HUES6 (cell line): ENCODE data around the gene STK32B.
"Not testable (repeated sequence)": the region's sequence is repeated elsewhere in the genome, so short reads cannot be mapped to it uniquely, and the experiment has no call there.

Experiments
- H3K27ac ChIP-seq: 2 replicates; pipeline ENCODE4 v1.7.0; 2013; ENCODE audit warnings: low read depth, mild to moderate bottlenecking, low read length, inconsistent platforms
- H3K27me3 ChIP-seq: 2 replicates; pipeline ENCODE4 v1.6.1; 2013; ENCODE audit warnings: low read length; ENCODE audit not compliant: control insufficient read depth, insufficient read depth
- H3K36me3 ChIP-seq: 2 replicates; pipeline ENCODE4 v1.6.1; 2013; ENCODE audit warnings: low read length; ENCODE audit not compliant: control insufficient read depth, insufficient read depth
- H3K4me1 ChIP-seq: 2 replicates; pipeline ENCODE4 v1.6.1; 2013; ENCODE audit warnings: low read length; ENCODE audit not compliant: control insufficient read depth, insufficient read depth
- H3K4me3 ChIP-seq: 2 replicates; pipeline ENCODE4 v1.5.1; 2013; ENCODE audit warnings: low read depth, low read length
- H3K9ac ChIP-seq: one replicate; pipeline ENCODE4 v1.6.1; 2013; ENCODE audit warnings: mild to moderate bottlenecking, low read length
- H3K9me3 ChIP-seq: 2 replicates; pipeline ENCODE4 v1.6.1; 2013; ENCODE audit warnings: low read depth, low read length; ENCODE audit not compliant: control insufficient read depth, insufficient read depth

The STK32B gene

GRCh38 chr4:5284517-5284916 is 233.2 kb downstream of the STK32B start:
- Histone ChIP-seq H3K36me3 (no peaks in the 10 kb centered on the region), H3K4me1 (no peaks in the 10 kb centered on the region), H3K27ac (no peak overlapping the region), H3K9ac (no peak overlapping the region), H3K9me3 (no peaks in the 10 kb centered on the region), H3K4me3 (no peak overlapping the region), H3K27me3 (no peaks in the 10 kb centered on the region)

GRCh38 chr4:5292101-5292500 is 240.8 kb downstream of the STK32B start:
- no peak overlapping the region for H3K4me3 ChIP-seq
- no peaks in the 10 kb centered on the region for H3K27me3 ChIP-seq
- no peak overlapping the region for H3K27ac ChIP-seq
- H3K9me3 ChIP-seq, result no peaks in the 10 kb centered on the region
- H3K9ac ChIP-seq, result no peak overlapping the region
- no peaks in the 10 kb centered on the region for H3K4me1 ChIP-seq
- no peaks in the 10 kb centered on the region for H3K36me3 ChIP-seq

- not testable (repeated sequence) for H3K36me3 ChIP-seq, H3K27me3 ChIP-seq, H3K4me1 ChIP-seq, H3K9ac ChIP-seq, H3K27ac ChIP-seq, H3K4me3 ChIP-seq, H3K9me3 ChIP-seq
Measured at GRCh38 chr4:5298000-5298787, 246.9 kb downstream of the STK32B start.

- no peaks in the 10 kb centered on the region for H3K36me3 ChIP-seq
- no peak overlapping the region for H3K27ac ChIP-seq
- H3K27me3 ChIP-seq, result no peaks in the 10 kb centered on the region
- no peaks in the 10 kb centered on the region for H3K4me1 ChIP-seq
- H3K4me3 ChIP-seq, result no peak overlapping the region
- H3K9ac ChIP-seq, result no peak overlapping the region
- no peaks in the 10 kb centered on the region for H3K9me3 ChIP-seq
Measured at GRCh38 chr4:5300283-5300682, 249.0 kb downstream of the STK32B start.

- no peak overlapping the region for H3K9ac ChIP-seq
- no peak overlapping the region for H3K4me3 ChIP-seq
- H3K9me3 ChIP-seq, result no peaks in the 10 kb centered on the region
- H3K27me3 ChIP-seq, result no peaks in the 10 kb centered on the region
- H3K36me3 ChIP-seq, result no peaks in the 10 kb centered on the region
- H3K4me1 ChIP-seq, result no peaks in the 10 kb centered on the region
- no peak overlapping the region for H3K27ac ChIP-seq
Measured at GRCh38 chr4:5307928-5308327, 256.6 kb downstream of the STK32B start.

GRCh38 chr4:5322321-5322720 is 271.0 kb downstream of the STK32B start:
- H3K36me3 ChIP-seq, result no peaks in the 10 kb centered on the region
- no peak overlapping the region for H3K4me3 ChIP-seq
- H3K9ac ChIP-seq, result no peak overlapping the region

GRCh38 chr4:5330339-5330989 is 279.2 kb downstream of the STK32B start:
- Histone ChIP-seq H3K9ac (no peak overlapping the region), H3K4me3 (no peak overlapping the region), H3K27ac (no peak overlapping the region), H3K9me3 (0 out of 2 replicates have a peak, but pooled peaks cover 5% of the 10 kb centered on the region), H3K27me3 (no peaks in the 10 kb centered on the region), H3K36me3 (no peaks in the 10 kb centered on the region), H3K4me1 (no peaks in the 10 kb centered on the region)

More at GRCh38 chr4:5322321-5322720, 271.0 kb downstream of the STK32B start:
- Histone ChIP-seq H3K4me1 (no peaks in the 10 kb centered on the region), H3K27me3 (no peaks in the 10 kb centered on the region), H3K27ac (no peak overlapping the region), H3K9me3 (peaks cover 11% of the 10 kb centered on the region)

- Histone ChIP-seq H3K4me1 (no peaks in the 10 kb centered on the region), H3K9me3 (0 out of 2 replicates have a peak, but pooled peaks cover 3% of the 10 kb centered on the region), H3K27ac (no peak overlapping the region)
Measured at GRCh38 chr4:5337731-5338130, 286.5 kb downstream of the STK32B start.

GRCh38 chr4:5338531-5338930 is 287.3 kb downstream of the STK32B start:
- Histone ChIP-seq H3K4me1 (no peaks in the 10 kb centered on the region), H3K4me3 (no peak overlapping the region), H3K27ac (no peak overlapping the region), H3K27me3 (no peaks in the 10 kb centered on the region), H3K36me3 (no peaks in the 10 kb centered on the region), H3K9me3 (0 out of 2 replicates have a peak, but pooled peaks cover 3% of the 10 kb centered on the region), H3K9ac (no peak overlapping the region)

More at GRCh38 chr4:5337731-5338130, 286.5 kb downstream of the STK32B start:
- Histone ChIP-seq H3K4me3 (no peak overlapping the region), H3K27me3 (no peaks in the 10 kb centered on the region), H3K9ac (no peak overlapping the region), H3K36me3 (no peaks in the 10 kb centered on the region)

GRCh38 chr4:5340991-5341451 is 289.7 kb downstream of the STK32B start:
- no peaks in the 10 kb centered on the region for H3K4me1 ChIP-seq
- no peaks in the 10 kb centered on the region for H3K36me3 ChIP-seq
- H3K9me3 ChIP-seq, result 0 out of 2 replicates have a peak, but pooled peaks cover 3% of the 10 kb centered on the region
- no peak overlapping the region for H3K9ac ChIP-seq
- no peak overlapping the region for H3K4me3 ChIP-seq
- H3K27ac ChIP-seq, result no peak overlapping the region
- H3K27me3 ChIP-seq, result no peaks in the 10 kb centered on the region

GRCh38 chr4:5341526-5341925 is 290.2 kb downstream of the STK32B start:
- H3K9ac ChIP-seq, result no peak overlapping the region
- no peak overlapping the region for H3K4me3 ChIP-seq
- no peak overlapping the region for H3K27ac ChIP-seq
- no peaks in the 10 kb centered on the region for H3K4me1 ChIP-seq
- no peaks in the 10 kb centered on the region for H3K27me3 ChIP-seq
- 0 out of 2 replicates have a peak, but pooled peaks cover 3% of the 10 kb centered on the region for H3K9me3 ChIP-seq
- no peaks in the 10 kb centered on the region for H3K36me3 ChIP-seq
